ENCODE results near the gene SLC38A10. TPM values are rescaled to one million over a fixed set of nuclear protein-coding genes. Genes with fewer than 3 reads are reported as not detected.

The SLC38A10 gene
- total RNA-seq, 1 experiment from 2014 or later = 109 TPM

DNA sequence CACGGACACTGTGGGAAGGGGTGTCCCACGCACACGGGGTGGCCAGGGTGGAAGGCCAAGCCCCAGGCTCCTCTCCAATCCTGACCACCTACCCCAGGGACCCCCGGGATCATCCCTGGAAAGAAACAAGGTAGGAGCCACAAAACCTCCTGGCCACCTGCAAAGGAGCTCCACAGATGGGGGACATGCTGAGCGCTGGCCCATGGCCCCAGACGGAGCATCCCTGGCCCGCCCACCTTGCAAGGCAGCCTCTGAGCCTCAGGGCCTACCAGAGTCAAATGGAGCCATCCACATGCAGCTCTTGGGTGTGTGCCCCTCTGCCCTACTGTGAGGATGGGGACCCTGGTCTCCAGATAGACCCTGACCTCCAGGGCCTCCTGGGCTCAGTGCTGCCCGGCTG is 16.3 kb downstream of the SLC38A10 start:
- ChIA-PET POLR2A (no interaction called here), CTCF (no interaction called here)
- TF ChIP-seq TCF7L2 (IDR thresholded peaks at IDR 0.05; ENCODE audit: borderline replicate concordance, extremely low read depth, insufficient read depth, insufficient read length) (no peak), SP1 (IDR thresholded peaks at IDR 0.05; ENCODE audit: low read depth) (no peak), ZNF274 (IDR thresholded peaks at IDR 0.05; ENCODE audit: low read depth, low read length) (no peak), JUND (IDR thresholded peaks at IDR 0.05) (no peak), POLR2A (IDR thresholded peaks at IDR 0.05; ENCODE audit: borderline replicate concordance, extremely low read depth, insufficient read depth, insufficient read length) (no peak), SRF (IDR thresholded peaks at IDR 0.05; ENCODE audit: low read depth) (no peak), ELF1 (IDR thresholded peaks at IDR 0.05; ENCODE audit: borderline replicate concordance, low read depth) (no peak), ZFX (IDR thresholded peaks at IDR 0.05) (no peak)
- TF ChIP-seq, protein P1, sequence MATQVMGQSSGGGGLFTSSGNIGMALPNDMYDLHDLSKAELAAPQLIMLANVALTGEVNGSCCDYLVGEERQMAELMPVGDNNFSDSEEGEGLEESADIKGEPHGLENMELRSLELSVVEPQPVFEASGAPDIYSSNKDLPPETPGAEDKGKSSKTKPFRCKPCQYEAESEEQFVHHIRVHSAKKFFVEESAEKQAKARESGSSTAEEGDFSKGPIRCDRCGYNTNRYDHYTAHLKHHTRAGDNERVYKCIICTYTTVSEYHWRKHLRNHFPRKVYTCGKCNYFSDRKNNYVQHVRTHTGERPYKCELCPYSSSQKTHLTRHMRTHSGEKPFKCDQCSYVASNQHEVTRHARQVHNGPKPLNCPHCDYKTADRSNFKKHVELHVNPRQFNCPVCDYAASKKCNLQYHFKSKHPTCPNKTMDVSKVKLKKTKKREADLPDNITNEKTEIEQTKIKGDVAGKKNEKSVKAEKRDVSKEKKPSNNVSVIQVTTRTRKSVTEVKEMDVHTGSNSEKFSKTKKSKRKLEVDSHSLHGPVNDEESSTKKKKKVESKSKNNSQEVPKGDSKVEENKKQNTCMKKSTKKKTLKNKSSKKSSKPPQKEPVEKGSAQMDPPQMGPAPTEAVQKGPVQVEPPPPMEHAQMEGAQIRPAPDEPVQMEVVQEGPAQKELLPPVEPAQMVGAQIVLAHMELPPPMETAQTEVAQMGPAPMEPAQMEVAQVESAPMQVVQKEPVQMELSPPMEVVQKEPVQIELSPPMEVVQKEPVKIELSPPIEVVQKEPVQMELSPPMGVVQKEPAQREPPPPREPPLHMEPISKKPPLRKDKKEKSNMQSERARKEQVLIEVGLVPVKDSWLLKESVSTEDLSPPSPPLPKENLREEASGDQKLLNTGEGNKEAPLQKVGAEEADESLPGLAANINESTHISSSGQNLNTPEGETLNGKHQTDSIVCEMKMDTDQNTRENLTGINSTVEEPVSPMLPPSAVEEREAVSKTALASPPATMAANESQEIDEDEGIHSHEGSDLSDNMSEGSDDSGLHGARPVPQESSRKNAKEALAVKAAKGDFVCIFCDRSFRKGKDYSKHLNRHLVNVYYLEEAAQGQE (IDR thresholded peaks at IDR 0.05; ENCODE audit: low read depth) = no peak
- TF ChIP-seq, protein P2, sequence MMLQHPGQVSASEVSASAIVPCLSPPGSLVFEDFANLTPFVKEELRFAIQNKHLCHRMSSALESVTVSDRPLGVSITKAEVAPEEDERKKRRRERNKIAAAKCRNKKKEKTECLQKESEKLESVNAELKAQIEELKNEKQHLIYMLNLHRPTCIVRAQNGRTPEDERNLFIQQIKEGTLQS (IDR thresholded peaks at IDR 0.05) = no peak

More for the DNA sequence above, 16.3 kb downstream of the SLC38A10 start:
- no peak overlapping the region for H3K4me3 ChIP-seq (replicated peaks in 1 of 2; ENCODE audit: low read depth in 1 of 2, low read length in 2 of 2)
- RAD21 ChIA-PET (ENCODE audit: low non-redundant PET in 1 of 2, low total read pairs in 2 of 2, uncharacterized antibody in 2 of 2, unreplicated experiment in 2 of 2) = no interaction called here
- H2AFZ ChIP-seq (ENCODE audit: low read depth, low read length, poor library complexity, severe bottlenecking) = no peak overlapping the region
- no peaks in the 10 kb centered on the region for H4K20me1 ChIP-seq (ENCODE audit: insufficient read depth)
- no peak overlapping the region for H3K4me2 ChIP-seq (ENCODE audit: low read length)
- intact Hi-C loops (cut with micrococcal nuclease) = no loop called here
- no TSS peak for BruUV-seq (replicated peaks)
- DNase-seq (ENCODE audit: low read depth, low spot score) (no peak), ATAC-seq (no peak)
- H3K9me3 ChIP-seq (ENCODE audit: control insufficient read depth in 1 of 2, insufficient read depth in 1 of 2, low read depth in 1 of 2, low read length in 2 of 2) = no peaks in the 10 kb centered on the region
- no peaks in the 10 kb centered on the region for H3K4me1 ChIP-seq (ENCODE audit: control insufficient read depth in 1 of 2, insufficient read depth in 2 of 2, low read length in 2 of 2)
- H3K79me2 ChIP-seq (ENCODE audit: insufficient read depth, low read length) = peaks cover 17% of the 10 kb centered on the region; the same call in 1 of the 2 replicates
- no peak overlapping the region for H3K27ac ChIP-seq (ENCODE audit: low read depth, low read length)
- no peaks in the 10 kb centered on the region for H3K9me2 ChIP-seq (ENCODE audit: insufficient read depth)
- peaks cover 39 to 48% of the 10 kb centered on the region in 2 experiments; a peak in 3 of 4 replicates for H3K36me3 ChIP-seq (ENCODE audit: control insufficient read depth in 1 of 2, insufficient read depth in 2 of 2, low read length in 2 of 2)
- no peak overlapping the region for H3K9ac ChIP-seq (ENCODE audit: low read length)
- H3K27me3 ChIP-seq (ENCODE audit: insufficient read depth, low read length) = no peaks in the 10 kb centered on the region
